ENCODE measurements around the gene FANCC. TPM values are rescaled to one million over a fixed set of nuclear protein-coding genes. Genes with fewer than 3 reads are reported as not detected.

The FANCC gene
- total and polyA plus RNA-seq, 12 donors: 1.9 to 6.1 (median 3.3) TPM

DNA sequence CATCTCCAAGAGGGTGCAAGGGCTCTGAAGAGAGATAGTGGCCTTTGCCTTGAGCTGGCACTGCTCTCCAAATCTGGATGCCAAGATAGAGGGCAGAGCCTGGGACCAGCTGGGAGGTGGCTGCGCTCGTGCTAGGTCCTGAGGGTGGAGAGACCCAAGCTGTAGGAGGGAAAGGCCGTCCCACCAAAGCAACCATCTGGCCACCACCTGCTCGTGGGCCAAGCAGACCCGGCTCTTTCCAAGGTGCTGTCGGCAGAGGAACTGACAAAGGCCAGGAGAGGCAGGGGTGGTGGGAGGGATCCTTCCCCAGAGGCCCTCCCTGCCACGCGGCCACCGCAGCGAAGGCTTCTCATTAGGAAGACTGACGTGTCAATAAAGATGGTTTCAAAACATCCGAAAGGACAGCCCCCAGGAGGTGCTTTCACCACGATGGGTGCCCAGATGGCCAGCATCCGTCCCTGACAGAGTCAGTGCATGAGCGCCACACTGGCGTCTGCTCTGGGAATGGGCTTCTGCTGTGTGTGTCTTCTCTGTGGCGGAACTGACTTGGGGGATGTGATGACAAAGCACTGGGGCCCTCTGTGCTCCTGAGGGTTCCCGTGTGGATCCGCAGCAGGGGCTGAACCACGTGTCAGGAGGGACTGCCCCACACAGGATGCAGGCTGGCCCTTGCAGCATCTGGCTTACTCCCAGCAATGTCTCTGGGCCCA, 213.5 kb downstream of the FANCC start:
- peak overlapping the region in 1 of 5 donors; percentile 40 for H3K27ac ChIP-seq
- no peaks in the 10 kb centered on the region for H3K9me3 ChIP-seq (replicated peaks in 1 of 3)
- intact Hi-C loops (cut with DNase I): no loop called here
- DNase-seq: peak in 1 of 7 donors; percentile 11
- peaks cover 0 to 36% of the 10 kb centered on the region in 2 donors for H3K4me1 ChIP-seq (replicated peaks in 1 of 2)
- H3K4me3 ChIP-seq: no peak overlapping the region
- WGBS, 4 donors: 80 to 89% (median 83%) methylated on average over 12 to 20 of the region's 20 CpGs
- peaks cover 0 to 14% of the 10 kb centered on the region in 2 donors for H3K36me3 ChIP-seq (replicated peaks in 1 of 2)
- H3K27me3 ChIP-seq: no peaks in the 10 kb centered on the region
- TF ChIP-seq, protein P1, sequence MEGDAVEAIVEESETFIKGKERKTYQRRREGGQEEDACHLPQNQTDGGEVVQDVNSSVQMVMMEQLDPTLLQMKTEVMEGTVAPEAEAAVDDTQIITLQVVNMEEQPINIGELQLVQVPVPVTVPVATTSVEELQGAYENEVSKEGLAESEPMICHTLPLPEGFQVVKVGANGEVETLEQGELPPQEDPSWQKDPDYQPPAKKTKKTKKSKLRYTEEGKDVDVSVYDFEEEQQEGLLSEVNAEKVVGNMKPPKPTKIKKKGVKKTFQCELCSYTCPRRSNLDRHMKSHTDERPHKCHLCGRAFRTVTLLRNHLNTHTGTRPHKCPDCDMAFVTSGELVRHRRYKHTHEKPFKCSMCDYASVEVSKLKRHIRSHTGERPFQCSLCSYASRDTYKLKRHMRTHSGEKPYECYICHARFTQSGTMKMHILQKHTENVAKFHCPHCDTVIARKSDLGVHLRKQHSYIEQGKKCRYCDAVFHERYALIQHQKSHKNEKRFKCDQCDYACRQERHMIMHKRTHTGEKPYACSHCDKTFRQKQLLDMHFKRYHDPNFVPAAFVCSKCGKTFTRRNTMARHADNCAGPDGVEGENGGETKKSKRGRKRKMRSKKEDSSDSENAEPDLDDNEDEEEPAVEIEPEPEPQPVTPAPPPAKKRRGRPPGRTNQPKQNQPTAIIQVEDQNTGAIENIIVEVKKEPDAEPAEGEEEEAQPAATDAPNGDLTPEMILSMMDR (IDR thresholded peaks at IDR 0.05): no peak
- no peak for TF ChIP-seq POLR2A (IDR thresholded peaks at IDR 0.05)

DNA sequence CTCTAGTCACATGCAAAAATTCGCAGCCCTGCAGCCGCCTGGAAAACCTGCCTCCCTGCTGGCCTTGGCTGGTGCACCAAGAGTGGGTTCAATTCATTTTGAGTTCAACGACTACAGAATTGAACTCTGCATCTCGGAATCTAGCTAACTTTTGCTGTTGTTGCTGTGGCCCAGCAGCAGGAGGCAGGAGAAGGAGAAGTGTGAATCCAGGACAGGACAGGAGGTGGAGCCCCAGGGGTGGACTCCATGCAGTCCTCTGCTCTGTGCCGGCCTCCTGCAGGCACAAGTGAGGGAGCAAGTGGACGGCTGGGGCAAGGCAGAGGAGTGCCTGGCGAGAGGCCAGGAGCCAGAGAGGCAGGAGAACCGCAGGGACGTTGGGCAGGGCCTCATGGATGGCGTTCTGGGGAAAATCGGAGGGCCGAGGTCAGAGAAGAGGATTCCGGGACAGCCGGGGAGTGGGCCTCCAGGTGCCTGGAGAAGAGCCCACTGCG, 214.2 kb downstream of the FANCC start:
- Histone ChIP-seq H3K4me3 (no peak overlapping the region), H3K4me1 (replicated peaks in 1 of 2) (peaks cover 0 to 40% of the 10 kb centered on the region in 2 donors), H3K27ac (peak overlapping the region in 1 of 5 donors; percentile 40), H3K9me3 (replicated peaks in 1 of 3) (no peaks in the 10 kb centered on the region), H3K36me3 (replicated peaks in 1 of 2) (peaks cover 0 to 14% of the 10 kb centered on the region in 2 donors), H3K27me3 (no peaks in the 10 kb centered on the region)
- no peak for DNase-seq
- intact Hi-C loops (cut with DNase I): no loop called here
- no peak for TF ChIP-seq POLR2A (IDR thresholded peaks at IDR 0.05)
- TF ChIP-seq, protein P1 (IDR thresholded peaks at IDR 0.05): no peak
- 86 to 95% (median 89%) methylated on average over 15 of the region's 15 CpGs for WGBS, 4 donors

DNA sequence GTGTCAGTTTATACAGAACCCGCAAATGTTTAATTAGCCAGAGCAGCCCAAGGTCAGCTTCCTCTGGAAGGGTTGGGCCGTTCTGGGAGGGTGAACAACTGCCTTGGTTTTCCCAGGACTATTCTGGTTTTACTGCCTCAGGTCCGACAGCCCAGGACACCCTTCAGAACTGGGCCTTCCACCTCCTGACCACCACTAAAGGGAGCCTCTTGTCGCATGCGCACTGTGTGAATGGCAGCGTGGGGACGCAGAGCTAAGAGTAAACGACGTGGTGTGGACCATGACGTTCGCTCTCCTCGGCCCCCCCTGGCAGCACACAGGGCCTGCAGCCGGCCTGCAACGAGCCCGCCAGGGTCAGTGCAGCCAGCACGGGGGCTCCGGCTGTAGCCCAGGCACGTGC, 214.9 kb downstream of the FANCC start:
- no peak for TF ChIP-seq POLR2A (IDR thresholded peaks at IDR 0.05)
- TF ChIP-seq, protein P1 (IDR thresholded peaks at IDR 0.05): no peak
- intact Hi-C loops (cut with DNase I): no loop called here
- no peaks in the 10 kb centered on the region for H3K27me3 ChIP-seq
- H3K9me3 ChIP-seq (replicated peaks in 1 of 3): no peaks in the 10 kb centered on the region
- H3K4me3 ChIP-seq: no peak overlapping the region
- no peak overlapping the region for H3K27ac ChIP-seq
- no peak for DNase-seq
- peaks cover 0 to 14% of the 10 kb centered on the region in 2 donors for H3K36me3 ChIP-seq (replicated peaks in 1 of 2)
- 78 to 86% (median 81%) methylated on average over 3 to 18 of the region's 18 CpGs for WGBS, 4 donors
- H3K4me1 ChIP-seq (replicated peaks in 1 of 2): peaks cover 0 to 35% of the 10 kb centered on the region in 2 donors

DNA sequence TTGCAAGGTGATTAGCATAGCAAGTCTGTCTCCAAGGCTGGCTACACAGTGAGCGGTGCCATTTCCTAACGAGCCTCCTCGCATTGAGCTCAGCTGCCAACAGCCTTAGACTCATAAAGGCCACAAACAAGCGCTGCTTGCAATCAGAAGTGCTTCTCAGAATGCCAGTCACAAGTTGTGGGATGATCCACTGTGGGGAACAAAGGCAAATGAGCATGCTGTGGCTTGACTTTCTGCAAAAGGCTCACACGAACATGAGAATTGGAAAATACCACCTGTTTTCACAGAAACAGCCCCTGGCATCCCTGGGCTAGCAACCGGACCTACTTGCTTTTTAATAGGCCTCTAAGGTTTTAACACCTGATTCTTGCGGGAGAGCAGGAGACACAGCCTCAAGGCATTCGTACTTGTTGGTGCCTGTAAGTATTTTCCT, 215.5 kb downstream of the FANCC start:
- intact Hi-C loops (cut with DNase I): no loop called here
- Histone ChIP-seq H3K36me3 (replicated peaks in 1 of 2) (peaks cover 0 to 14% of the 10 kb centered on the region in 2 donors), H3K4me3 (no peak overlapping the region), H3K9me3 (replicated peaks in 1 of 3) (no peaks in the 10 kb centered on the region), H3K27me3 (no peaks in the 10 kb centered on the region), H3K4me1 (replicated peaks in 1 of 2) (peaks cover 0 to 31% of the 10 kb centered on the region in 2 donors), H3K27ac (no peak overlapping the region)
- WGBS, 4 donors: 89 to 94% (median 92%) methylated on average over 7 to 8 of the region's 8 CpGs
- no peak for DNase-seq
- no peak for TF ChIP-seq POLR2A (IDR thresholded peaks at IDR 0.05)
- TF ChIP-seq, protein P1 (IDR thresholded peaks at IDR 0.05): no peak
